GM23248 (cell line): Measurements from ENCODE around the gene E2F7.

ENCODE experiments used
- EZH2 ChIP-seq: fragments of 200-600 bp; sonication (generic); IDR thresholded peaks from 2 replicates; pipeline ENCODE4 v1.6.1; 2018; ENCODE audit warnings: antibody characterized with exemption, mild to moderate bottlenecking; ENCODE audit not compliant: insufficient read depth, poor library complexity, severe bottlenecking
- EZH2phosphoT487 ChIP-seq: fragments of 200-600 bp; sonication (generic); IDR thresholded peaks from 2 replicates; pipeline ENCODE4 v1.6.1; 2018; ENCODE audit warnings: antibody characterized with exemption, moderate library complexity, mild to moderate bottlenecking, low read depth; ENCODE audit not compliant: insufficient read depth

DNA sequence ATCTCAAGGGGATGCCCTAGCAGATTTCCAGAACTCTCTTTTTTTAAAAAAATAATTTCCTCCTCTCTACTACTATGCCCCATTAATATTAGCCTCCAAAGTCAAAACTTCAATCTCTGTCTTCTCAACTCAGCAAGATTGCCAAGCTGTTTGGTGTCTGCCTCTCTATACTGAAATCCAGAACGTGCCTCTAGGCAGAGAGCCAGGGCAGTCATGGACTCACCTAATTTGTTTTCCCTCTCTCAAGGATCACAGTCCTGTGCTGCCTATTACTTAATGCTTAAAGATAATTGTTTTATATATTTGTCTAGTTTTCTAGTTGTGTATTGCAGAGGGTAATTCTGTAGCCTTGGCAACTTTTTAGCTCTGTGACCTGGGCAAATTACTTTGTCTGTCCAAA lies 74.7 kb downstream of the E2F7 start:
- TF ChIP-seq EZH2phosphoT487 (no peak), EZH2 (no peak)
